ENCODE data around the gene TLE6. TPM values are rescaled to one million over a fixed set of nuclear protein-coding genes. Genes with fewer than 3 reads are reported as not detected.

The TLE6 gene
- total RNA-seq, 1 experiment from 2014 or later, result 1.1 TPM

GRCh38 chr19:3006075-3006767 is 28.9 kb downstream of the TLE6 start:
- H3K4me2 ChIP-seq, result no peak overlapping the region
- no peak overlapping the region for H3K27ac ChIP-seq
- no peaks in the 10 kb centered on the region for H4K20me1 ChIP-seq (ENCODE audit: insufficient read depth)
- H3K27me3 ChIP-seq (ENCODE audit: insufficient read depth, low read depth), result no peaks in the 10 kb centered on the region
- no peaks in the 10 kb centered on the region for H3K36me3 ChIP-seq (ENCODE audit: low read depth)
- TF ChIP-seq EZH2 (IDR thresholded peaks at IDR 0.05; ENCODE audit: low read depth) (no peak), CTCF (conservative IDR thresholded peaks at IDR 0.05) (no peak)
- no peaks in the 10 kb centered on the region for H3K9me3 ChIP-seq (ENCODE audit: insufficient read depth, low read depth)
- no peaks in the 10 kb centered on the region for H3K4me1 ChIP-seq (replicated peaks; ENCODE audit: insufficient read depth)
- intact Hi-C loops (cut with micrococcal nuclease; ENCODE audit: unreplicated experiment), result no loop called here
- H3K4me3 ChIP-seq, result no peak overlapping the region
- no TSS peak for BruUV-seq (replicated peaks)
- POLR2A ChIA-PET (ENCODE audit: unreplicated experiment), result interaction anchor here (0.7 kb wide), 1 partner anchor 583 kb away, joined by 8 read pairs; no protein-coding TSS in a partner anchor
- DNase-seq, result peak; percentile 31 to 50
- CTCF ChIA-PET, result interaction anchor here (0.5 kb wide), 1 partner anchor 269 kb away, joined by 4 read pairs; no protein-coding TSS in a partner anchor
- H3K9me2 ChIP-seq (ENCODE audit: insufficient read depth), result no peaks in the 10 kb centered on the region
- H2AFZ ChIP-seq, result no peak overlapping the region
- no peaks in the 10 kb centered on the region for H3F3A ChIP-seq (ENCODE audit: insufficient read depth, low read depth)
- no peaks in the 10 kb centered on the region for H3K79me2 ChIP-seq (ENCODE audit: low read depth)

- no peaks in the 10 kb centered on the region for H4K20me1 ChIP-seq (ENCODE audit: insufficient read depth)
- no peak overlapping the region for H2AFZ ChIP-seq
- no peak overlapping the region for H3K4me2 ChIP-seq
- TF ChIP-seq EZH2 (IDR thresholded peaks at IDR 0.05; ENCODE audit: low read depth), result no peak
- TF ChIP-seq CTCF (conservative IDR thresholded peaks at IDR 0.05), result no peak
- no peaks in the 10 kb centered on the region for H3K9me2 ChIP-seq (ENCODE audit: insufficient read depth)
- CTCF ChIA-PET, result no interaction called here
- BruUV-seq (replicated peaks), result no TSS peak
- no peaks in the 10 kb centered on the region for H3K4me1 ChIP-seq (replicated peaks; ENCODE audit: insufficient read depth)
- no peaks in the 10 kb centered on the region for H3F3A ChIP-seq (ENCODE audit: insufficient read depth, low read depth)
- no peak overlapping the region for H3K27ac ChIP-seq
- H3K9me3 ChIP-seq (ENCODE audit: insufficient read depth, low read depth), result no peaks in the 10 kb centered on the region
- no peaks in the 10 kb centered on the region for H3K36me3 ChIP-seq (ENCODE audit: low read depth)
- no peak for DNase-seq
- intact Hi-C loops (cut with micrococcal nuclease; ENCODE audit: unreplicated experiment), result no loop called here
- H3K79me2 ChIP-seq (ENCODE audit: low read depth), result no peaks in the 10 kb centered on the region
- H3K27me3 ChIP-seq (ENCODE audit: insufficient read depth, low read depth), result no peaks in the 10 kb centered on the region
- POLR2A ChIA-PET (ENCODE audit: unreplicated experiment), result interaction anchor here (0.6 kb wide), 1 partner anchor 16 kb away, joined by 4 read pairs; no protein-coding TSS in a partner anchor
- H3K4me3 ChIP-seq, result no peak overlapping the region
These were observed 30.6 kb downstream of the TLE6 start for GRCh38 chr19:3007975-3008374.

- BruUV-seq (replicated peaks), result no TSS peak
- no peaks in the 10 kb centered on the region for H4K20me1 ChIP-seq (ENCODE audit: insufficient read depth)
- intact Hi-C loops (cut with micrococcal nuclease; ENCODE audit: unreplicated experiment), result no loop called here
- H3K27me3 ChIP-seq (ENCODE audit: insufficient read depth, low read depth), result no peaks in the 10 kb centered on the region
- ChIA-PET POLR2A (ENCODE audit: unreplicated experiment) (no interaction called here), CTCF (no interaction called here)
- no peaks in the 10 kb centered on the region for H3K36me3 ChIP-seq (ENCODE audit: low read depth)
- H3K4me2 ChIP-seq, result no peak overlapping the region
- H3F3A ChIP-seq (ENCODE audit: insufficient read depth, low read depth), result no peaks in the 10 kb centered on the region
- TF ChIP-seq CTCF (conservative IDR thresholded peaks at IDR 0.05) (no peak), EZH2 (IDR thresholded peaks at IDR 0.05; ENCODE audit: low read depth) (no peak)
- H3K9me2 ChIP-seq (ENCODE audit: insufficient read depth), result no peaks in the 10 kb centered on the region
- H3K9me3 ChIP-seq (ENCODE audit: insufficient read depth, low read depth), result no peaks in the 10 kb centered on the region
- no peaks in the 10 kb centered on the region for H3K4me1 ChIP-seq (replicated peaks; ENCODE audit: insufficient read depth)
- no peaks in the 10 kb centered on the region for H3K79me2 ChIP-seq (ENCODE audit: low read depth)
- no peak overlapping the region for H3K27ac ChIP-seq
- no peak overlapping the region for H2AFZ ChIP-seq
- no peak for DNase-seq
- no peak overlapping the region for H3K4me3 ChIP-seq
These were observed 31.6 kb downstream of the TLE6 start for GRCh38 chr19:3008994-3009393.

All from PC-9 (cell line).